GM19455 (cell line): ENCODE measurements around the gene FARP1.

ENCODE experiments used
- ATAC-seq: cut with Tn5 transposase; IDR thresholded peaks from one replicate; pipeline ENCODE4 v1.9.1; 2021; ENCODE audit not compliant: unreplicated experiment

The FARP1 gene

GRCh38 chr13:98452851-98453843, 310.3 kb downstream of the FARP1 start:
- ATAC-seq, result no peak

- no peak for ATAC-seq
These were observed 311.5 kb downstream of the FARP1 start for GRCh38 chr13:98454389-98454881.

- no peak for ATAC-seq
These were observed 313.5 kb downstream of the FARP1 start for GRCh38 chr13:98456413-98456845.

GRCh38 chr13:98457053-98457452, 314.2 kb downstream of the FARP1 start:
- no peak for ATAC-seq

- ATAC-seq, result no peak
These were observed 315.5 kb downstream of the FARP1 start for GRCh38 chr13:98458431-98458830.

GRCh38 chr13:98459171-98459681, 316.3 kb downstream of the FARP1 start:
- ATAC-seq, result no peak

GRCh38 chr13:98459721-98460370, 317.0 kb downstream of the FARP1 start:
- ATAC-seq, result no peak

- no peak for ATAC-seq
These were observed 317.6 kb downstream of the FARP1 start for GRCh38 chr13:98460516-98460915.

GRCh38 chr13:98461486-98462240, 318.8 kb downstream of the FARP1 start:
- ATAC-seq, result no peak

GRCh38 chr13:98462241-98462882, 319.5 kb downstream of the FARP1 start:
- no peak for ATAC-seq

- no peak for ATAC-seq
These were observed 320.1 kb downstream of the FARP1 start for GRCh38 chr13:98462946-98463345.

GRCh38 chr13:98466634-98467236, 323.8 kb downstream of the FARP1 start:
- no peak for ATAC-seq

GRCh38 chr13:98467263-98467985, 324.5 kb downstream of the FARP1 start:
- ATAC-seq, result no peak

GRCh38 chr13:98468361-98468760, 325.5 kb downstream of the FARP1 start:
- ATAC-seq, result no peak

- no peak for ATAC-seq
These were observed 326.0 kb downstream of the FARP1 start for GRCh38 chr13:98468929-98469328.

GRCh38 chr13:98470920-98471319, 328.0 kb downstream of the FARP1 start:
- no peak for ATAC-seq

GRCh38 chr13:98471934-98472333, 329.0 kb downstream of the FARP1 start:
- ATAC-seq, result no peak

- no peak for ATAC-seq
These were observed 330.4 kb downstream of the FARP1 start for GRCh38 chr13:98473135-98473787.

- ATAC-seq, result no peak
These were observed 330.9 kb downstream of the FARP1 start for GRCh38 chr13:98473788-98474144.
